COLO829 (cell line): Measurements from ENCODE around the gene PLBD2.
A peak's percentile ranks its signal among the peaks of the same experiment; 100 is the strongest.

Experiments
- DNase-seq: peaks from one replicate; pipeline ENCODE4 v3.0.0; 2012; ENCODE audit warnings: low spot score

Gene PLBD2, protein sequence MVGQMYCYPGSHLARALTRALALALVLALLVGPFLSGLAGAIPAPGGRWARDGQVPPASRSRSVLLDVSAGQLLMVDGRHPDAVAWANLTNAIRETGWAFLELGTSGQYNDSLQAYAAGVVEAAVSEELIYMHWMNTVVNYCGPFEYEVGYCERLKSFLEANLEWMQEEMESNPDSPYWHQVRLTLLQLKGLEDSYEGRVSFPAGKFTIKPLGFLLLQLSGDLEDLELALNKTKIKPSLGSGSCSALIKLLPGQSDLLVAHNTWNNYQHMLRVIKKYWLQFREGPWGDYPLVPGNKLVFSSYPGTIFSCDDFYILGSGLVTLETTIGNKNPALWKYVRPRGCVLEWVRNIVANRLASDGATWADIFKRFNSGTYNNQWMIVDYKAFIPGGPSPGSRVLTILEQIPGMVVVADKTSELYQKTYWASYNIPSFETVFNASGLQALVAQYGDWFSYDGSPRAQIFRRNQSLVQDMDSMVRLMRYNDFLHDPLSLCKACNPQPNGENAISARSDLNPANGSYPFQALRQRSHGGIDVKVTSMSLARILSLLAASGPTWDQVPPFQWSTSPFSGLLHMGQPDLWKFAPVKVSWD

GRCh38 chr12:113358381-113359132 lies at the start of gene PLBD2:
Gene PLBD2 (plus strand): TSS chr12:113358587. CDS start chr12:113358601, 14 bp downstream.
- peak; percentile 95 for DNase-seq

DNA sequence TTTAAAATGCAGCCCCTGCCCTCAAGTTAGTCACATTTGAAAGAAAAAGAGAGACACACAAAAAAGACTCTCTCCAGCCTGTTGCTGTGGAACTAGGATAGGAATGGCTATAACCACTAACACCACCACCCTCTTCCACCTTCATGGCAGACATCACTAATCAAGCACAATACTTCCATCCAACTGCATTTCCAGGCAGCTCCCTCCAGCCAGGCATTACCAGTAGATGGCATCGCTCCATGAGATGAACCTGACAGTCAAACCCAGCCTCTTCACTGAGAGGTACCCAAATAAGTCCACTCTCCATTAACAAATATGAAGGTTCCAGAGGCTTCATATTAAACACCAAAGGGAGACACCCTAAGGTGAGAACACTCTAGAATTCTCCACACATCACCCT lies 47.9 kb upstream of the PLBD2 start:
- DNase-seq: no peak

- no peak for DNase-seq
Measured at GRCh38 chr12:113314121-113314529, 44.3 kb upstream of the PLBD2 start.

DNA sequence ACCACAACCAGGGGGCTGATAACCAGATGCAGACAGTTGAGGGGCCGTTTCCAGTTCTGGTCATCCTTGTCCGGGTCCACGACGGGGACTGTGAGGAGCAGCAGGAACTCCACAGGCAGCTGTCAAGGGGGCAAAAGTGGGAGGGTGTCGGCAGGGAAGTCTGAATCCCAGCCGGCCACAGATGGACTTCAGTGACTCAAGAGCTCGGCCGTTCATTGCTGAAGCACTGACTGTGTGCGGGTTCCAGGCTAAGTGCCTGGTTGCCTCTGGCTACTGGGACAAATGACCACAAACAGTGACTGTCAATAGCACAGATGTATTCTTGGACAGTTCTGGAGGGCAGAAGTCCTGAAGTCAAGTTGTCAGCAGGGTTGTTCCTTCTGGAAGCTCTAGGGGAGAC lies 43.0 kb upstream of the PLBD2 start:
- DNase-seq: no peak

DNA sequence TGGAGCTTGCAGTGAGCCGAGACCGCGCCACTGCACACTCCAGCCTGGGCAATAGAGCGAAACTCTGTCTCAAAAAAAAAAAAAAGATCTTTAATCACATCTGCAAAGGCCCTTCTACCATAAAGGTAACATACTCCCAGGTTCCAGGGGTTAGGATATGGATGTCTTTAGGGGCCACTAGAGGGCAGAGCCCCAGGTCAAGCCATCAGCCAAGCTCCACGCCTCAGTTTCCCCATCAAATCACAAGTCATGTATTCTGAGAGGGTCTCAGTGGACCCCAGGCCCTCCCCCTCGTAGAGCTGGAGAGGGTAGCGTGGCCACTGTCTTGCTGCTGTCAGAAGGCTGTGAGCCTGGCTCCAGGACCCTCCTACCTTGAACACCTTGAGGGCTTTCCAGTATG lies 42.2 kb upstream of the PLBD2 start:
- DNase-seq: no peak

GRCh38 chr12:113317122-113317521 lies 41.3 kb upstream of the PLBD2 start:
- no peak for DNase-seq

GRCh38 chr12:113318046-113318656 lies 40.2 kb upstream of the PLBD2 start:
- DNase-seq: no peak

- no peak for DNase-seq
Measured at GRCh38 chr12:113318900-113319628, 39.3 kb upstream of the PLBD2 start.

- no peak for DNase-seq
Measured at GRCh38 chr12:113320401-113320800, 38.0 kb upstream of the PLBD2 start.

GRCh38 chr12:113322343-113322742 lies 36.0 kb upstream of the PLBD2 start:
- DNase-seq: no peak

DNA sequence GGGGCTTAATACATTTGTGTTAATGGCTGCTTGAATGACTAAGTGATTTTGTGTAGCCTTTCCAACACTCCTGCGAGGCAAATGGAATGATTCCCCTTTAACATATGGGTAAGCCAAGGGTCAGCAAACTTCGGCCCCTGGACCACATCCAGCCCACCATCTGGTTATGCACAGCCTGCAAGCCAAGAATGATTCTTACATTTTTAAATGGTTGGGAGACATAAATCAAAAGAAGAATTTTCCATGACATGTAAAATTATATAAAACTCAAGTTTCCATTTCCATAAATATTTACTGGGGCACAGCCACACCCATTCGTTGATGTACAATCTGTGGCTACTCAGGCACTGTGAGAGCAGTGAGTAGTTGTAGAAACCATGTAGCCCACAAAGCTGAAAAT lies 32.5 kb upstream of the PLBD2 start:
- no peak for DNase-seq

- no peak for DNase-seq
Measured at GRCh38 chr12:113326775-113327395, 31.5 kb upstream of the PLBD2 start.

DNA sequence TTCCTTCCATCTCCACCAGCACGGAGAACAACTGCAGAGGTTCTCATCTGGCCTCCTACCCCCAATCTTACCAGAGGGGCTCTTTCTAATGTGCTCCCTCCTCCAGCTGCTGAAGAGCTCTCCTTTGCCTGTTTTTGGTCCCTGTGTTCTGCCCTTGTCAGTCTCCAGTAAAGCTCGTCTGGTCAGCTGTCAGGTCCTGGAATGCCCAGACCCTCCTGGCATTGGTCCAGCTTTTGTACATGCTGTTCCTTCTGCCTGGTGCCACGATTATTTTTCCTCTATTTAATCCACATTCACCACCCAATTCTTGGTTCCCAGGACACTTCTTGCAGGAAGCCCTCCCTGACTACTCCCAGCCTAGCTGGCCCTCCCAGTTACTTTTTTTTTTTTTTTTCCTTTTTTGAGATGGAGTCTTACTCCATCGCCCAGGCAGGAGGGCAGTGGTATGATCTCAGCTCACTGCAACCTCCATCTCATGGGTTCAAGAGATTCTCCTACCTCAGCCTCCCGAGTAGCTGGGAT lies 30.0 kb upstream of the PLBD2 start:
- DNase-seq: no peak

DNA sequence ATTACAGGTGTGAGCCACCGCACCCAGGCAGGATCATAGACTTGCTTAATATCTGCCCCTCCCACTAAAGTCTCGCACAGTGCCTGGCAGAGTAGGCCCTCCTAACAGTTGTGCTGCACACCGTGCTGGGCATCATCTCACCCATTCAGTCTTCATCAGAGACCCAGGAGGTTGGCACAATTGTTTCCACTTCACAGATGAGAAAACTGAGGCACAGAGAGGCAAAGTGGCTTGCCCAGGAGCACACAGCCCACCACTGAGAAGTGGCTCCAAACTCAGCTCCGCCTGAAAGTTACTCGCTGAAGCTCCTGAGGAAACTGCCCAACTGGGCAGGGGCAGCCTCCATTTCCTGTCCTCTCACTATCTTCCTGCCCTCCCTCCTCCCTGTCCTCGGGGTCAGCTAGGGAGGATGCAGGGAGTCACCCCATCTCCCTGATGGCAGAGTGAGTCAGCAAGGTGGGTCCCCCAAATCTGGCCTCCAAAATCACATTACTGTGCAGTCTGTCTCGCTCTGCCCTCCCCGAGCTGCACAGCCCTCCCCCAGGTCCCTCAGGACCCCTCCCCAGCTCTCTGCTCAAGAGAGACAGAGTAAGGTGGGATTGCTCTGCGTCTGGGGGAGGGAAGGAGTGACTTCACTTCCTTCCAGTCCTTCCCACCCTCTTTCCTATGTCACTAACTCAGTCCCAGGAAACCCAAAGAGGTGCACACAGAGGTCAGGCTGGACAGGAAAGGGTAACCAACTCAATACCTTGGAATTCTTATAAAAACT lies 29.2 kb upstream of the PLBD2 start:
- DNase-seq: no peak

- DNase-seq: no peak
Measured at GRCh38 chr12:113329791-113330417, 28.5 kb upstream of the PLBD2 start.

GRCh38 chr12:113330505-113330904 lies 27.9 kb upstream of the PLBD2 start:
- no peak for DNase-seq

GRCh38 chr12:113332688-113333417 lies 25.5 kb upstream of the PLBD2 start:
- DNase-seq: no peak

- no peak for DNase-seq
Measured at GRCh38 chr12:113333418-113333750, 25.0 kb upstream of the PLBD2 start.
